Measurements from ENCODE around the gene REXO4.

- TF ChIP-seq CTCF (IDR thresholded peaks at IDR 0.05) (no peak), POLR2A (IDR thresholded peaks at IDR 0.05) (no peak)
These were observed 12.0 kb downstream of the REXO4 start for GRCh38 chr9:133405508-133406438.

Data from esophagus squamous epithelium (tissue), 4 donors.